A549 treated with CORT108297 at 1 μM for 4 hours (cell line): ENCODE data around the gene SEMA5B. TPM values are rescaled to one million over a fixed set of nuclear protein-coding genes. Genes with fewer than 3 reads are reported as not detected.

Source experiments
- total RNA-seq: library from RNA; stranded (reverse); fragments of 200-300 nt; extraction: Qiagen RNA extraction; gene quantifications from 5 replicates; pipeline ENCODE4 v1.2.3, GENCODE V29; 2022

Gene SEMA5B
- 0.15 to 0.63 TPM (median 0.23 TPM) in 5 replicates for total RNA-seq

GRCh38 chr3:123027292-123028232 lies at the start of gene SEMA5B:
Gene SEMA5B, minus strand, starts transcription at chr3:123027763. Its CDS starts 66,500 bp downstream, at chr3:122961263.

GRCh38 chr3:123066896-123067688 lies 39.5 kb upstream of the SEMA5B start, which contains the start of gene PDIA5:
Gene PDIA5, plus strand, starts transcription at chr3:123067025. Its CDS starts 140 bp downstream, at chr3:123067165.

Other genes starting within 250 kb of the SEMA5B start
- gene HSPBAP1, start 233.9 kb downstream of the SEMA5B start, total RNA-seq, result 5.9 to 6.5 TPM (median 6.0 TPM) in 5 replicates
- gene SLC49A4, start 232.7 kb downstream of the SEMA5B start, total RNA-seq, result 13.1 to 16.5 TPM (median 14.5 TPM) in 5 replicates
- gene PDIA5, start 39.3 kb upstream of the SEMA5B start, total RNA-seq, result 21.5 to 27.0 TPM (median 25.5 TPM) in 5 replicates
- gene SEC22A, start 174.2 kb upstream of the SEMA5B start, total RNA-seq, result 19.6 to 23.8 TPM (median 20.1 TPM) in 5 replicates